C4-2B (cell line): ENCODE measurements around the gene DLG2.

Experiments used
- H3K27ac ChIP-seq: fragments of 450-650 bp; 2 replicates; pipeline ENCODE4 v1.5.1; 2017
- CTCF ChIP-seq: fragments of 450-650 bp; conservative IDR thresholded peaks from 2 replicates; pipeline ENCODE4 v1.5.1; 2017; ENCODE audit warnings: mild to moderate bottlenecking
- ZFX ChIP-seq: fragments of 450-650 bp; IDR thresholded peaks from 2 replicates; pipeline ENCODE4 v1.6.1; 2017

The DLG2 gene

GRCh38 chr11:84590106-84590505 lies 1037.0 kb downstream of the DLG2 start:
- H3K27ac ChIP-seq = no peak overlapping the region
- TF ChIP-seq CTCF = no peak
- TF ChIP-seq ZFX = no peak

GRCh38 chr11:84588131-84588829 lies 1038.9 kb downstream of the DLG2 start:
- TF ChIP-seq ZFX = no peak
- no peak for TF ChIP-seq CTCF
- no peak overlapping the region for H3K27ac ChIP-seq

DNA sequence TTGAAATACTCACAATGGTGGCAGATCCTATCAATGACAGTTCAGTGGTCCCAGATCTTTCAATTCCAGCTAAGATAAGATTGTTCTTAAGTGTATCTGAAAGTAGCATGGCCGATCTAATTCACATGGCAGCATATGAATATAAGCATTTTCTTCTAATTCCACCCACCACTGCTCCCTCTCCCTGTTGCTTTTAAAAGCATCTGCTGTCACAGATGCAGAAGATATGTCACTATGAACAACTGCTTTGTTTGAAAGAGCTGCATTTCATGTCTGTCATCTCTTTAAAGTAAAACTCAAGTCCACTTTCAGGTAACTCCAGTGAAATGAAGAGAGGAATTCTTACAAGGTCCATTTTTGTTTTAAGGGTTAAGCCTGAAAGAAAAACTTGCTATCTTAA lies 1044.0 kb downstream of the DLG2 start:
- no peak for TF ChIP-seq CTCF
- TF ChIP-seq ZFX = no peak
- no peak overlapping the region for H3K27ac ChIP-seq

DNA sequence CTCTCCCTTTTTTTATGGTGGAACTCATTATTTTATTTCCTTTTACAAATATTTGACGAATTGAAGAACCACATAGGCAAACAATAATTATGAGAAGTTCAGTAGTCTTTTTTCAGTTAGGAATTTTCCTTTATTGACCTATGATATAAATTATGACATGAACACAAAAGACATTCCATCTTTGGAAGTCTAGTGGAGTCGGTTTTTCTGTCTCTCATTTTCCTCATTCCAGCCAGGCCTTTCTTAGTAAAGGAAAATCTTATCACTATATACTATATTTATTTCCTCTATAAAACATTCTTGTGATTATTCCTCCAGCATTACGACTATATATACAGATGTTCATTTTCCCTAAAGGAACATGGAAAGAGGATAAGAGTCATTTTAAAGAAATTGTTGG lies 1046.1 kb downstream of the DLG2 start:
- no peak for TF ChIP-seq CTCF
- H3K27ac ChIP-seq = no peak overlapping the region

GRCh38 chr11:84580428-84580827 lies 1046.7 kb downstream of the DLG2 start:
- no peak for TF ChIP-seq CTCF
- TF ChIP-seq ZFX = no peak

DNA sequence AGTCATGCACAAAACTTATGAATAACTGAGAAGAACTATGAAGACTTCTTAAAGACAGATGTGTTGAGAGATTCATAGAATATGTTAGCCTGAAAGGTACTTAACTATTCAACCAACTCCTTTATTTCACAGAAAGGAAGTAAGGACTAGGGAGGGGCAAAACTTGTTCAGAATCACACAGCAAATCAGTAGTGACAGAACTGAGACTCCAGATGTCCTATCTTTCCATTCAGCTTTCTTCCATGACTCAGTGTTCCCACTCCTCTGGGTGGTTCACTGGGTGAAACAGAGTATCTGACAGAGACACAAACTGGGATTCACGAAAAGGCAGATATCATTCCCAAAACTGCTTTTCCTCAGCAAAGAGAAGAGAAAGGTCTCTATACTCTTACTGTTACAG lies 1053.3 kb downstream of the DLG2 start:
- H3K27ac ChIP-seq = no peak overlapping the region
- no peak for TF ChIP-seq ZFX
- no peak for TF ChIP-seq CTCF

More at GRCh38 chr11:84580428-84580827, 1046.7 kb downstream of the DLG2 start:
- H3K27ac ChIP-seq = no peak overlapping the region

GRCh38 chr11:84566671-84567070 lies 1060.5 kb downstream of the DLG2 start:
- H3K27ac ChIP-seq = no peak overlapping the region
- TF ChIP-seq ZFX (no peak), CTCF (no peak)
